Peyer's patch (tissue), 4 donors: ENCODE results near the gene NDOR1. TPM values are rescaled to one million over a fixed set of nuclear protein-coding genes. Genes with fewer than 3 reads are reported as not detected.

Source experiments
- DNase-seq, 3 donors: peaks; one replicate each; pipeline ENCODE4 v3.0.0-alpha.2; 2017 to 2019
- H3K27ac ChIP-seq, 4 donors: fragments of 200-600 bp; sonication (generic); one replicate each; pipeline ENCODE4 v1.5.1; 2016 to 2019
- H3K27me3 ChIP-seq, 2 donors: fragments of 200-600 bp; sonication (generic); one replicate each; pipeline ENCODE4 v1.5.1; 2019
- H3K36me3 ChIP-seq, 3 donors: fragments of 200-600 bp; sonication (generic); one replicate each; pipeline ENCODE4 v1.5.1; 2016 to 2019
- H3K4me1 ChIP-seq, 4 donors: fragments of 200-600 bp; sonication (generic); one replicate each; pipeline ENCODE4 v1.5.1; 2016 to 2019
- H3K4me3 ChIP-seq, 4 donors: fragments of 200-600 bp; sonication (generic); 1 replicate in 3 of 4; 2 replicates in 1 of 4; pipeline ENCODE4 v1.5.1; 2016 to 2019; ENCODE audit warnings: mild to moderate bottlenecking in 1 of 4
- H3K9me3 ChIP-seq, 4 donors: fragments of 200-600 bp; sonication (generic); one replicate each; pipeline ENCODE4 v1.5.1; 2016 to 2019; ENCODE audit warnings: mild to moderate bottlenecking in 1 of 4
- CTCF ChIP-seq, 6 experiments: fragments of 450-650 bp in 4 of 6; fragments of 200-600 bp in 2 of 6; sonication (generic) in 1 of 6; IDR thresholded peaks; one replicate each; pipeline ENCODE4 v1.5.1; 2017 to 2019; ENCODE audit warnings: antibody characterized with exemption in 6 of 6, mild to moderate bottlenecking in 3 of 6, moderate library complexity in 1 of 6
- POLR2A ChIP-seq, 2 donors: fragments of 450-650 bp; IDR thresholded peaks; one replicate each; pipeline ENCODE4 v1.5.1; 2017; ENCODE audit warnings: antibody characterized with exemption in 2 of 2, mild to moderate bottlenecking in 2 of 2, moderate library complexity in 2 of 2
- total RNA-seq, 4 donors: library from RNA; depleted of rRNA; stranded (reverse); fragments of >200 nt; gene quantifications; one replicate each; pipeline ENCODE4 v1.1.0, GENCODE V29; 2016

Gene NDOR1
- total RNA-seq, 4 donors from 2014 or later = 16.3 to 39.2 (median 25.1) TPM

GRCh38 chr9:137181680-137182079 is 23.8 kb upstream of the NDOR1 start:
- DNase-seq = no peak
- H3K36me3 ChIP-seq = peaks cover 0 to 86% (median 0%) of the 10 kb centered on the region in 3 donors
- peaks cover 0 to 10% (median 5%) of the 10 kb centered on the region in 4 donors for H3K4me1 ChIP-seq
- H3K9me3 ChIP-seq = no peaks in the 10 kb centered on the region
- TF ChIP-seq POLR2A (IDR thresholded peaks at IDR 0.05) = no peak
- TF ChIP-seq CTCF (IDR thresholded peaks at IDR 0.05) = no peak
- no peak overlapping the region for H3K4me3 ChIP-seq
- H3K27me3 ChIP-seq = no peaks in the 10 kb centered on the region
- H3K27ac ChIP-seq = no peak overlapping the region

DNA sequence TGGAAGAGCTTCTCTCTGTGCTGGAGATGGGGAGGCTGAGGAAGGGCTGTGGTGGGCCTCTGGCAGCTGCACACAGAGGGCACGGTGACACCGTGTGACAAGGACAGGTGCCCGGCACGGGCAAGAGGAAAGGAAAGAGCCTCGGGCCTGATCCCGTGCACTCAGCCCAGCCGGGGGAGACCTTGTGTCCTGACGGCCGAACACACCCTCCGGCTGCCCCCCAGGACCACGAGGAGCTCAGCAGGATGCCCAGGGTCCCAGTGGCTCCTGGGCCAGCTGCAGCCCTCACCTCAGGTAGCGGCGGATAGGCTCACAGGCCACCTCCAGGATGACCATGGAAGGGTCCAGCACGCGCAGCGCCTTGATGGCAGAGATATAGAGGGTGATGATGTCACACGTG is 22.7 kb upstream of the NDOR1 start:
- H3K27me3 ChIP-seq = no peaks in the 10 kb centered on the region

DNA sequence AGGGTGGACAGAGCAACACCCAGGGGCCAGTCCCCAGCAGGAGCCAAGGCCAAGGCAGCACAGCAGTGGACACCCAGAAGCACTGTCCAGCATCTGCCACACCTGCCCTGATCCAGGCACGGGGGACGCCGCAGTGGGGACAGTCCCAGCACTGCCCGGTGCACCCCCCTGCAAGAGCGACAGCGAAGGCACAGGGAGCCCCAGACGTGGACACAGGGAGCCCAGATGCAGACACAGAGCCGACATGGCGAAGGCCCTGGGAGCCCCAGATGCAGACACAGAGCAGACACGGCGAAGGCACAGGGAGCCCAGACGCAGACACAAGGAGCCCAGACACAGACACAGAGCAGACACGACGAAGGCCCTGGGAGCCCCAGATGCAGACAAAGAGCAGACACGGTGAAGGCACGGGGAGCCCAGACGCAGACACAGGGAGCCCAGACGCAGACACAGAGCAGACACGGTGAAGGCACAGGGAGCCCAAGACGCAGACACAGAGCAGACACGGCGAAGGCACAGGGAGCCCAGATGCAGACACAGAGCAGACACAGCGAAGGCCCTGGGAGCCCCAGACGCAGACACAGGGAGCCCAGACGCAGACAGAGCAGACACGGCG is 21.4 kb upstream of the NDOR1 start:
- no peaks in the 10 kb centered on the region for H3K27me3 ChIP-seq
- H3K27ac ChIP-seq = no peak overlapping the region
- H3K9me3 ChIP-seq = no peaks in the 10 kb centered on the region
- peaks cover 0 to 76% (median 0%) of the 10 kb centered on the region in 3 donors for H3K36me3 ChIP-seq
- peaks cover 6 to 25% (median 17%) of the 10 kb centered on the region in 4 donors for H3K4me1 ChIP-seq
- no peak for DNase-seq
- TF ChIP-seq CTCF (IDR thresholded peaks at IDR 0.05) (no peak), POLR2A (IDR thresholded peaks at IDR 0.05) (no peak)
- no peak overlapping the region for H3K4me3 ChIP-seq

More for the DNA sequence above, 22.7 kb upstream of the NDOR1 start:
- TF ChIP-seq POLR2A (IDR thresholded peaks at IDR 0.05) = no peak
- no peak for TF ChIP-seq CTCF (IDR thresholded peaks at IDR 0.05)
- Histone ChIP-seq H3K36me3 (peaks cover 0 to 88% (median 0%) of the 10 kb centered on the region in 3 donors), H3K4me3 (no peak overlapping the region), H3K27ac (no peak overlapping the region), H3K4me1 (peaks cover 6 to 22% (median 15%) of the 10 kb centered on the region in 4 donors), H3K9me3 (no peaks in the 10 kb centered on the region)
- no peak for DNase-seq

DNA sequence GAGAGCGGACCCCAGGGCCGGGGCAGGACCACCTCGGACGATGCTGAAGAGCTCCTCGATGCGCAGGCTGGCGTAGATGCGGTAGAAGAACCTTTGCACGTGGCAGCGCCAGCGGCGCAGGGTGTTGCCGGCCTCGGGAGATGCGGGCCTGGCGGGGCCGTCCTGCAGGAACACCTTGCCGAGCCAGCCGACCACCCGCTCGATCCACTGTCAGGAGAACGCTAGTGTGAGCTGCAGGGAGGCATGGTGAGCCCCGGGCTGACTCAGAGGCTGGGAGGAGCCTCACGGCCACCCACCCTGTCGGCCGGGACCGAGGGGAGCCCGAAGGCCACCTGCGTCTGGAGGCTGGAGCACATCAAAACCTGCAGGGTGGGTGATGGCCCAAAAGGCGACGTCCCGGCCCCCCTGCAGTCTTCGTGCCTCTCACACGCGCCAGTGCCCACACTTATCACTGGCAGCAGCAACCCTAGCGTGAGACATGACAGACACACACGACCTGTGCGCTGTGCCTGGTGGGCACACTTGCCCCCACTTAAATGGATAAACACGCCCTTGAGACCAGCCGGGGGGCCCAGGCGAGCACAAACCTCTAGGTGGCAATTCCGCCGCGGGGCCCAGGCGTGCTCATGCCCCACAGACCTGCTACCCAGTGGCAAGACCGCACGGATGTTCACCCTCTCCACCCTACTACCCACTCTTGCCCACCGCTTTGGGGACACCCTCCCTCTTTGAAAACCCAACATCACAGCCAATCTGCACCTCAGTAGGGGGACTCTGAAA is 20.4 kb upstream of the NDOR1 start:
- H3K4me1 ChIP-seq = peaks cover 7 to 34% (median 25%) of the 10 kb centered on the region in 4 donors
- no peak for DNase-seq
- TF ChIP-seq POLR2A (IDR thresholded peaks at IDR 0.05) (no peak), CTCF (IDR thresholded peaks at IDR 0.05) (no peak)
- H3K27ac ChIP-seq = no peak overlapping the region
- H3K27me3 ChIP-seq = no peaks in the 10 kb centered on the region
- H3K36me3 ChIP-seq = peaks cover 0 to 66% (median 0%) of the 10 kb centered on the region in 3 donors
- no peak overlapping the region for H3K4me3 ChIP-seq
- H3K9me3 ChIP-seq = no peaks in the 10 kb centered on the region

DNA sequence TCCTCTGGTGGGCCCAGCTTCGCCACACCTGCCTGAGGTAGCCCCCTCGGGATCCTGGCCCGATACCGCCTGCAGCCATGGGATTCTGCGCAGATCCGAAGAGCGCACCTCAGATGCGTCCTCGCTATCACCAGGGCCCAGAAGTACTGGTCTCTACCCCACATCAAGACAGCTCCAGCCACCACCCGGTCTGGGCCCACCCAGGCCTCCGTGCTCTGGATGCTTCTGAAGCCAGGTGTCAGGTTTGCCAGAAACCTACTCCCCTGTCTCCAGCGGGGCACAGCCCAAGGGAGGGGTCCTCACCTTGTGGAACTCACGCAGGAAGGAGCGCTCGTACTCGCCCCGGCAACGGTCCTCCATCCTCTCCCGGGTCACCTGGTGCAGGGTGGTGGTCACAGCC is 19.6 kb upstream of the NDOR1 start:
- Histone ChIP-seq H3K36me3 (peaks cover 0 to 65% (median 0%) of the 10 kb centered on the region in 3 donors), H3K27me3 (no peaks in the 10 kb centered on the region), H3K9me3 (no peaks in the 10 kb centered on the region), H3K4me3 (no peak overlapping the region), H3K4me1 (peaks cover 12 to 42% (median 26%) of the 10 kb centered on the region in 4 donors), H3K27ac (no peak overlapping the region)
- DNase-seq = no peak
- TF ChIP-seq CTCF (IDR thresholded peaks at IDR 0.05) (no peak), POLR2A (IDR thresholded peaks at IDR 0.05) (no peak)
